HFFc6 (cell line): ENCODE measurements around the gene CKB. TPM values are rescaled to one million over a fixed set of nuclear protein-coding genes. Genes with fewer than 3 reads are reported as not detected.

Source experiments
- DNase-seq: peaks from one replicate; pipeline ENCODE4 v3.0.0-alpha.2; 2018
- H3K27ac Mint-ChIP-seq: 2 replicates; pipeline ENCODE4 v1.8.0; 2020; ENCODE audit warnings: mild to moderate bottlenecking, mixed read lengths
- H3K27me3 Mint-ChIP-seq: 2 replicates; pipeline ENCODE4 v1.8.0; 2021; ENCODE audit warnings: mild to moderate bottlenecking, moderate library complexity, mixed read lengths; ENCODE audit not compliant: insufficient read depth
- H3K36me3 Mint-ChIP-seq: 2 replicates; pipeline ENCODE4 v1.8.0; 2021; ENCODE audit warnings: low read depth, mixed read lengths
- H3K4me1 Mint-ChIP-seq: 2 replicates; pipeline ENCODE4 v1.8.0; 2020; ENCODE audit warnings: low read depth, mixed read lengths
- H3K4me3 Mint-ChIP-seq: 2 replicates; pipeline ENCODE4 v1.8.0; 2020; ENCODE audit warnings: mild to moderate bottlenecking, moderate library complexity, mixed read lengths
- H3K9me3 Mint-ChIP-seq: 2 replicates; pipeline ENCODE4 v1.8.0; 2020; ENCODE audit warnings: mild to moderate bottlenecking, mixed read lengths
- CTCF ChIP-seq: fragments of 200-600 bp; sonication (generic); IDR thresholded peaks from 2 replicates; pipeline ENCODE4 v1.5.0; 2021; ENCODE audit warnings: antibody characterized with exemption, mild to moderate bottlenecking
- total RNA-seq, 6 experiments: library from RNA; stranded (reverse); fragmentation: NEBNext Ultra II Directional; extraction: Animal tissue kit (Norgen Biotek cat#: 25700); gene quantifications; 2 replicates in 1 of 6; 3 replicates in 5 of 6; pipeline ENCODE4 v1.2.3, GENCODE V29; 2021

CKB gene
- total RNA-seq, 6 experiments from 2014 or later: 16.6 to 31.3 (median 19.4) TPM

- no peaks in the 10 kb centered on the region for H3K36me3 Mint-ChIP-seq
- peaks cover 2% of the 10 kb centered on the region; the same call in 1 of the 2 replicates for H3K27me3 Mint-ChIP-seq
- H3K9me3 Mint-ChIP-seq: no peaks in the 10 kb centered on the region
- no peak overlapping the region for H3K27ac Mint-ChIP-seq
- no peak for DNase-seq
- no peak overlapping the region for H3K4me3 Mint-ChIP-seq
- TF ChIP-seq CTCF: no peak
- H3K4me1 Mint-ChIP-seq: peaks cover 16% of the 10 kb centered on the region
Measured at GRCh38 chr14:103548463-103549351, 26.1 kb upstream of the CKB start.

- Mint-ChIP-seq H3K4me3 (no peak overlapping the region), H3K4me1 (peaks cover 16% of the 10 kb centered on the region), H3K27ac (no peak overlapping the region), H3K27me3 (no peaks in the 10 kb centered on the region), H3K9me3 (no peaks in the 10 kb centered on the region), H3K36me3 (no peaks in the 10 kb centered on the region)
- no peak for DNase-seq
- no peak for TF ChIP-seq CTCF
Measured at GRCh38 chr14:103547941-103548462, 25.4 kb upstream of the CKB start.

- Mint-ChIP-seq H3K27me3 (no peaks in the 10 kb centered on the region), H3K9me3 (no peaks in the 10 kb centered on the region), H3K27ac (no peak overlapping the region), H3K4me3 (no peak overlapping the region), H3K36me3 (no peaks in the 10 kb centered on the region), H3K4me1 (peaks cover 11% of the 10 kb centered on the region)
- no peak for DNase-seq
- TF ChIP-seq CTCF: no peak
Measured at GRCh38 chr14:103547455-103547940, 24.9 kb upstream of the CKB start.

GRCh38 chr14:103546652-103547454 is 24.2 kb upstream of the CKB start:
- H3K27ac Mint-ChIP-seq: no peak overlapping the region
- no peaks in the 10 kb centered on the region for H3K9me3 Mint-ChIP-seq
- peaks cover 5% of the 10 kb centered on the region for H3K4me1 Mint-ChIP-seq
- peak; percentile 21 for DNase-seq
- H3K4me3 Mint-ChIP-seq: no peak overlapping the region
- H3K36me3 Mint-ChIP-seq: no peaks in the 10 kb centered on the region
- peak; percentile 95 for TF ChIP-seq CTCF
- H3K27me3 Mint-ChIP-seq: no peaks in the 10 kb centered on the region

GRCh38 chr14:103545915-103546651 is 23.5 kb upstream of the CKB start:
- no peak for DNase-seq
- no peak overlapping the region for H3K27ac Mint-ChIP-seq
- H3K27me3 Mint-ChIP-seq: no peaks in the 10 kb centered on the region
- no peaks in the 10 kb centered on the region for H3K4me1 Mint-ChIP-seq
- no peak overlapping the region for H3K4me3 Mint-ChIP-seq
- no peak for TF ChIP-seq CTCF
- no peaks in the 10 kb centered on the region for H3K9me3 Mint-ChIP-seq
- no peaks in the 10 kb centered on the region for H3K36me3 Mint-ChIP-seq
